ENCODE measurements around the gene ARSI. TPM values are rescaled to one million over a fixed set of nuclear protein-coding genes. Genes with fewer than 3 reads are reported as not detected.

The ARSI gene
- total and polyA plus RNA-seq, 2 donors (not counting 1 experiment from before 2014, with no cell fraction given), result 5.9 to 12.5 TPM

DNA sequence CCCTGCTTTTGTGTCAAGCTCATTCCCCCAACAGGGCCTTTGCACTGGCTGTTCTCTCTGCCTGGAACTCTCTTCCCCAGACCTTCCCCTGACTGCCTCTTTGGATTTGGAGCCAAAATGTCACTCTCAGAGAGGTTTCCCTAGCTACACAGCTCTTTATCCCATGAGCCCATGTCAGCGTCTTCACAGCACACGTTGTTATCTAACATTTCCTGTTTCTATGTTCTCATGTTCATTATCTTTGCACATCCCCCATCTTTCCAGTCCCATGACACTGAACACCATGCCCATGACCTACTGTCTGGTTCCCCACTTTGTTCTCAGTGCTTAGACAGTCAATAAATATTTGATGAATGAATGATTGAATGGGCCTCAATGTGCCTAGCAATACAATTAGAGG, 26.3 kb upstream of the ARSI start:
- Histone ChIP-seq H3K79me2 (ENCODE audit: control insufficient read depth, insufficient read depth, low read length) (no peaks in the 10 kb centered on the region), H3K9ac (ENCODE audit: insufficient read depth, low read length) (no peak overlapping the region), H2AFZ (ENCODE audit: low read length) (no peak overlapping the region), H4K20me1 (ENCODE audit: control insufficient read depth, extremely low read depth, insufficient read depth, low read length) (no peaks in the 10 kb centered on the region), H3K4me2 (ENCODE audit: extremely low read depth, insufficient read depth, low read length) (no peak overlapping the region), H3K4me3 (replicated peaks in 1 of 4; ENCODE audit: control extremely low read depth in 1 of 4, insufficient read depth in 1 of 4, low read depth in 3 of 4, low read length in 4 of 4) (no peak overlapping the region), H3K27me3 (ENCODE audit: control insufficient read depth, insufficient read depth, low read length) (no peaks in the 10 kb centered on the region), H3K36me3 (ENCODE audit: control insufficient read depth, insufficient read depth, low read length) (no peaks in the 10 kb centered on the region), H3K27ac (ENCODE audit: insufficient read depth, low read length) (no peak overlapping the region), H3K4me1 (ENCODE audit: control insufficient read depth, extremely low read depth, insufficient read depth, low read length) (no peaks in the 10 kb centered on the region), H3K9me3 (ENCODE audit: control insufficient read depth, insufficient read depth, low read depth, low read length) (no peaks in the 10 kb centered on the region)
- no peak for DNase-seq (ENCODE audit: low read depth in 2 of 2)
- TF ChIP-seq EZH2 (IDR thresholded peaks at IDR 0.05; ENCODE audit: low read length, missing control alignments) (no peak), CTCF (conservative IDR thresholded peaks at IDR 0.05 in 1 of 2, IDR thresholded peaks at IDR 0.05 in 1 of 2; ENCODE audit: low read depth in 1 of 2, low read length in 2 of 2) (no peak)

DNA sequence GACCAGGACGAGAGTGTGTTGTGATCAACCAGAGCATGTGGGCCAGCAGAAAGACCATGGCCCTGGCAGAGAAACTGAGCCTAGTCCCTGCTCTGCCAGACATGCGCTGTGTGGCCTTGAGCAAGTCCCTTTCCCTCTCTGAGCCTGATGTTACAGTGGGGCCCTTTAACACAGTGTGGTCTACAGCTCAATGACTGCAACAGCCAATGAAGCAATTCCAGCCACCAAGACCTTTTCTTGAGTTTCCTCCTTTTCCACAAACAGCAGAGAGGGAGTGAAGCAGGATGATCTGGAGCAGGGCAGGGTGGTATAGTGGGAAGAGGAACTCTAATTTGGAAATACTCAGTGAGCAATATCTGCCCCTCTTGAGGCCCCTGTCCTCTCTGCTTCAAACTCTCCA, 25.8 kb upstream of the ARSI start:
- Histone ChIP-seq H4K20me1 (ENCODE audit: control insufficient read depth, extremely low read depth, insufficient read depth, low read length) (no peaks in the 10 kb centered on the region), H2AFZ (ENCODE audit: low read length) (no peak overlapping the region), H3K9ac (ENCODE audit: insufficient read depth, low read length) (no peak overlapping the region), H3K27ac (ENCODE audit: insufficient read depth, low read length) (no peak overlapping the region), H3K27me3 (ENCODE audit: control insufficient read depth, insufficient read depth, low read length) (no peaks in the 10 kb centered on the region), H3K79me2 (ENCODE audit: control insufficient read depth, insufficient read depth, low read length) (no peaks in the 10 kb centered on the region), H3K36me3 (ENCODE audit: control insufficient read depth, insufficient read depth, low read length) (no peaks in the 10 kb centered on the region), H3K4me2 (ENCODE audit: extremely low read depth, insufficient read depth, low read length) (no peak overlapping the region), H3K4me3 (replicated peaks in 1 of 4; ENCODE audit: control extremely low read depth in 1 of 4, insufficient read depth in 1 of 4, low read depth in 3 of 4, low read length in 4 of 4) (no peak overlapping the region), H3K4me1 (ENCODE audit: control insufficient read depth, extremely low read depth, insufficient read depth, low read length) (no peaks in the 10 kb centered on the region), H3K9me3 (ENCODE audit: control insufficient read depth, insufficient read depth, low read depth, low read length) (no peaks in the 10 kb centered on the region)
- no peak for TF ChIP-seq EZH2 (IDR thresholded peaks at IDR 0.05; ENCODE audit: low read length, missing control alignments)
- no peak for TF ChIP-seq CTCF (conservative IDR thresholded peaks at IDR 0.05 in 1 of 2, IDR thresholded peaks at IDR 0.05 in 1 of 2; ENCODE audit: low read depth in 1 of 2, low read length in 2 of 2)
- no peak for DNase-seq (ENCODE audit: low read depth in 2 of 2)

GRCh38 chr5:150327139-150327538, 24.4 kb upstream of the ARSI start:
- Histone ChIP-seq H3K27me3 (ENCODE audit: control insufficient read depth, insufficient read depth, low read length) (no peaks in the 10 kb centered on the region), H4K20me1 (ENCODE audit: control insufficient read depth, extremely low read depth, insufficient read depth, low read length) (no peaks in the 10 kb centered on the region), H3K79me2 (ENCODE audit: control insufficient read depth, insufficient read depth, low read length) (no peaks in the 10 kb centered on the region), H3K4me3 (replicated peaks in 1 of 4; ENCODE audit: control extremely low read depth in 1 of 4, insufficient read depth in 1 of 4, low read depth in 3 of 4, low read length in 4 of 4) (no peak overlapping the region), H3K4me2 (ENCODE audit: extremely low read depth, insufficient read depth, low read length) (no peak overlapping the region), H2AFZ (ENCODE audit: low read length) (no peak overlapping the region), H3K27ac (ENCODE audit: insufficient read depth, low read length) (no peak overlapping the region), H3K4me1 (ENCODE audit: control insufficient read depth, extremely low read depth, insufficient read depth, low read length) (no peaks in the 10 kb centered on the region), H3K9ac (ENCODE audit: insufficient read depth, low read length) (no peak overlapping the region), H3K36me3 (ENCODE audit: control insufficient read depth, insufficient read depth, low read length) (no peaks in the 10 kb centered on the region), H3K9me3 (ENCODE audit: control insufficient read depth, insufficient read depth, low read depth, low read length) (no peaks in the 10 kb centered on the region)
- no peak for TF ChIP-seq CTCF (conservative IDR thresholded peaks at IDR 0.05 in 1 of 2, IDR thresholded peaks at IDR 0.05 in 1 of 2; ENCODE audit: low read depth in 1 of 2, low read length in 2 of 2)
- TF ChIP-seq EZH2 (IDR thresholded peaks at IDR 0.05; ENCODE audit: low read length, missing control alignments), result no peak
- no peak for DNase-seq (ENCODE audit: low read depth in 2 of 2)
